HepG2 (cell line): ENCODE data around the gene CD79A. TPM values are rescaled to one million over a fixed set of nuclear protein-coding genes. Genes with fewer than 3 reads are reported as not detected.

ENCODE experiments used
- AHDC1 ChIP-seq: sonication (generic); formaldehyde crosslinking; IDR thresholded peaks from 2 replicates; pipeline ENCODE4 v1.5.1; 2020; ENCODE audit warnings: mild to moderate bottlenecking, missing genetic modification reagents, borderline replicate concordance
- CBX1 ChIP-seq: IDR thresholded peaks from one replicate; pipeline ENCODE4 v1.6.1; 2016; ENCODE audit warnings: antibody characterized with exemption, low read depth
- KLF16 ChIP-seq, 2 experiments: sonication (generic) in 1 of 2; formaldehyde crosslinking in 1 of 2; IDR thresholded peaks; 2 replicates each; pipeline versions ENCODE4 v1.6.1 to v1.8.0; 2016 to 2023; ENCODE audit warnings: missing genetic modification reagents in 2 of 2, missing compliant biosample characterization in 1 of 2
- MEIS2 ChIP-seq: sonication (generic); formaldehyde crosslinking; IDR thresholded peaks from 2 replicates; pipeline ENCODE4 v1.9.0; 2021; ENCODE audit warnings: mild to moderate bottlenecking, missing genetic modification reagents
- SNAPC4 ChIP-seq: sonication (generic); formaldehyde crosslinking; IDR thresholded peaks from 2 replicates; pipeline ENCODE4 v1.4.0; 2020; ENCODE audit warnings: mild to moderate bottlenecking, missing genetic modification reagents
- ZBTB43 ChIP-seq: sonication (generic); formaldehyde crosslinking; conservative IDR thresholded peaks from 2 replicates; pipeline ENCODE4 v1.4.0; 2020; ENCODE audit warnings: missing genetic modification reagents
- ZFP36 ChIP-seq: fragments of 150-350 bp; IDR thresholded peaks from 2 replicates; pipeline ENCODE4 v1.6.1; 2018; ENCODE audit warnings: borderline replicate concordance, low read length, low read depth; ENCODE audit not compliant: partially characterized antibody
- ZNF605 ChIP-seq: sonication (generic); formaldehyde crosslinking; IDR thresholded peaks from 2 replicates; pipeline ENCODE4 v1.8.0; 2022; ENCODE audit warnings: mild to moderate bottlenecking, missing genetic modification reagents
- ZNF7 ChIP-seq: IDR thresholded peaks from 2 replicates; pipeline ENCODE4 v1.6.1; 2016; ENCODE audit warnings: missing biosample characterization, missing genetic modification reagents
- ZNF703 ChIP-seq: sonication (generic); formaldehyde crosslinking; IDR thresholded peaks from 2 replicates; pipeline ENCODE4 v1.5.1; 2020; ENCODE audit warnings: missing genetic modification reagents, mild to moderate bottlenecking, moderate library complexity, borderline replicate concordance
- ZNF746 ChIP-seq: sonication (generic); formaldehyde crosslinking; IDR thresholded peaks from 2 replicates; pipeline ENCODE4 v1.8.0; 2022; ENCODE audit warnings: mild to moderate bottlenecking, missing genetic modification reagents
- ZSCAN20 ChIP-seq: sonication (generic); formaldehyde crosslinking; IDR thresholded peaks from 2 replicates; pipeline ENCODE4 v1.4.0; 2020; ENCODE audit warnings: missing genetic modification reagents, mild to moderate bottlenecking, borderline replicate concordance
- polyA plus RNA-seq, 8 experiments: library from polyadenylated mRNA; depleted of rRNA in 3 of 8; stranded (reverse) in 7 of 8; unstranded in 1 of 8; fragments of >200 nt; fragmentation: Illumina TruSeq in 4 of 8; extraction: Trizol in 4 of 8; gene quantifications; 2 replicates each; pipeline versions ENCODE4 v1.2.1 to v1.2.3, GENCODE V29; 2011 to 2016; ENCODE audit warnings: low read depth in 4 of 8, missing spikeins in 1 of 8, mixed read lengths in 1 of 8; ENCODE audit not compliant: insufficient read depth in 1 of 8
- total RNA-seq, 5 experiments: library from RNA; depleted of rRNA; stranded (reverse); fragments of >200 nt; fragmentation: Illumina TruSeq; extraction: Trizol; gene quantifications; 2 replicates each; pipeline ENCODE4 v1.2.3, GENCODE V29; 2016; ENCODE audit warnings: low read depth in 1 of 5
- TF ChIP-seq, protein P1 (sequence below): sonication (generic); formaldehyde crosslinking; IDR thresholded peaks from 2 replicates; pipeline ENCODE4 v1.5.0; 2020; ENCODE audit warnings: mild to moderate bottlenecking, missing genetic modification reagents, borderline replicate concordance

CD79A gene
- total and polyA plus RNA-seq, 2 of the 13 experiments (the other 11 are each of a cell fraction or from before 2014, with no cell fraction given): 0.24 to 0.33 TPM

DNA sequence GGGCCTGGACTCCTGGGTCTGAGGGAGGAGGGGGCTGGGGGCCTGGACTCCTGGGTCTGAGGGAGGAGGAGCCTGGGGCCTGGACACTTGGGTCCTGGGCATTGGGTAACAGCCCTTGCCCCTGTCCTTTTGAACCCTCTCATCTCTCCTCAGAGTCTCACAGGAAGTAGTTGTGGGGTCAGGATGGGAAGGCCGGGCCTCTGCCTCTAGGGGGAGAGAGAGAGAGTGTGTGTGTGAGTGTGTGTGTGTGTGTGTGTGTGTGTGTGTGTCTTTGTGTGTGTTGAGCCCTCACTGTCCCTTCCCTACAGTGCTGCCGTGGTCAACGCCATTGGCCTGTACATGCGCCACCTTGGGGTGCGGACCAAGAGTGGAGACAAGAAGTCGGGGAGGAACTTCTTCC lies 16.8 kb downstream of the CD79A start (continued):
- TF ChIP-seq KLF16 (CRISPR knock-in tag; IDR thresholded peaks at IDR 0.05) (no peak), ZNF703 (CRISPR knock-in tag) (no peak), AHDC1 (CRISPR knock-in tag) (no peak), ZFP36 (no peak), ZBTB43 (CRISPR knock-in tag) (no peak), ZNF7 (CRISPR knock-in tag) (no peak), ZNF605 (CRISPR knock-in tag) (no peak), SNAPC4 (CRISPR knock-in tag) (no peak), CBX1 (no peak), ZNF746 (CRISPR knock-in tag) (no peak), ZSCAN20 (CRISPR knock-in tag) (no peak), MEIS2 (CRISPR knock-in tag) (no peak)
- TF ChIP-seq, protein P1, sequence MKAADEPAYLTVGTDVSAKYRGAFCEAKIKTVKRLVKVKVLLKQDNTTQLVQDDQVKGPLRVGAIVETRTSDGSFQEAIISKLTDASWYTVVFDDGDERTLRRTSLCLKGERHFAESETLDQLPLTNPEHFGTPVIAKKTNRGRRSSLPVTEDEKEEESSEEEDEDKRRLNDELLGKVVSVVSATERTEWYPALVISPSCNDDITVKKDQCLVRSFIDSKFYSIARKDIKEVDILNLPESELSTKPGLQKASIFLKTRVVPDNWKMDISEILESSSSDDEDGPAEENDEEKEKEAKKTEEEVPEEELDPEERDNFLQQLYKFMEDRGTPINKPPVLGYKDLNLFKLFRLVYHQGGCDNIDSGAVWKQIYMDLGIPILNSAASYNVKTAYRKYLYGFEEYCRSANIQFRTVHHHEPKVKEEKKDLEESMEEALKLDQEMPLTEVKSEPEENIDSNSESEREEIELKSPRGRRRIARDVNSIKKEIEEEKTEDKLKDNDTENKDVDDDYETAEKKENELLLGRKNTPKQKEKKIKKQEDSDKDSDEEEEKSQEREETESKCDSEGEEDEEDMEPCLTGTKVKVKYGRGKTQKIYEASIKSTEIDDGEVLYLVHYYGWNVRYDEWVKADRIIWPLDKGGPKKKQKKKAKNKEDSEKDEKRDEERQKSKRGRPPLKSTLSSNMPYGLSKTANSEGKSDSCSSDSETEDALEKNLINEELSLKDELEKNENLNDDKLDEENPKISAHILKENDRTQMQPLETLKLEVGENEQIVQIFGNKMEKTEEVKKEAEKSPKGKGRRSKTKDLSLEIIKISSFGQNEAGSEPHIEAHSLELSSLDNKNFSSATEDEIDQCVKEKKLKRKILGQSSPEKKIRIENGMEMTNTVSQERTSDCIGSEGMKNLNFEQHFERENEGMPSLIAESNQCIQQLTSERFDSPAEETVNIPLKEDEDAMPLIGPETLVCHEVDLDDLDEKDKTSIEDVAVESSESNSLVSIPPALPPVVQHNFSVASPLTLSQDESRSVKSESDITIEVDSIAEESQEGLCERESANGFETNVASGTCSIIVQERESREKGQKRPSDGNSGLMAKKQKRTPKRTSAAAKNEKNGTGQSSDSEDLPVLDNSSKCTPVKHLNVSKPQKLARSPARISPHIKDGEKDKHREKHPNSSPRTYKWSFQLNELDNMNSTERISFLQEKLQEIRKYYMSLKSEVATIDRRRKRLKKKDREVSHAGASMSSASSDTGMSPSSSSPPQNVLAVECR: peak; percentile 22; the same call in 1 of the 2 replicates
